ENCODE results near the gene CASP2. TPM values are rescaled to one million over a fixed set of nuclear protein-coding genes. Genes with fewer than 3 reads are reported as not detected.

The CASP2 gene
- total and polyA plus RNA-seq, 2 of the 8 experiments (the other 6 are each of a cell fraction or from before 2014, with no cell fraction given), result 23.7 to 35.3 TPM

DNA sequence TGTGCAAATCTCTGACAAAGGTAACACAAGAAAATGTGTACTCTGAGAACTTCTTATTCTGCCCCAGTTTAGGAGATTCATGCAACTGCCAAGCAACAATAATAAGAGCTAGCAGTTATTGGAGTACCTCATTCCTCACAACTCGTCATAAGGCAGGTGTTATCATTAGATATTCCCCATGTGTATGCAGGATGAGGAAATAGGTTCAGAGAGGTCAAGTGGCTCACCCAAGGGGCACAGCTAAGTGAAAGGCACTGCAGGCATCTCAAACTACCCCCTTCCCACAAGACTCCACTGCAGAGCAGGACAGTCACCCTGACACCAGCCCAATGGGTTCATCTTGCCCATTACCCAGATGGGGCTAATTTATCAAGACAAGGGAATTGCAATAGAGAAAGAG, 26.2 kb upstream of the CASP2 start:
- Histone ChIP-seq H2BK120ac (replicated peaks; ENCODE audit: low read depth, low read length) (no peak overlapping the region), H2AK5ac (ENCODE audit: low read depth, low read length) (no peak overlapping the region), H3K4me2 (ENCODE audit: insufficient read depth in 1 of 2, low read depth in 2 of 2, low read length in 2 of 2) (no peak overlapping the region), H3K56ac (replicated peaks; ENCODE audit: insufficient read length, low read depth, low read length) (no peak overlapping the region), H3K27me3 (replicated peaks in 1 of 4; ENCODE audit: control insufficient read depth in 3 of 4, extremely low read depth in 1 of 4, insufficient read depth in 3 of 4, low read length in 3 of 4) (peaks cover 0 to 3% (median 0%) of the 10 kb centered on the region in 4 experiments; a peak in 3 of 7 replicates), H2BK12ac (ENCODE audit: low read depth, low read length) (no peak overlapping the region), H3K14ac (ENCODE audit: insufficient read length) (no peak overlapping the region), H3K36me3 (ENCODE audit: control insufficient read depth in 2 of 4, insufficient read depth in 4 of 4, low read length in 3 of 4) (no peaks in the 10 kb centered on the region), H4K5ac (ENCODE audit: insufficient read length, low read depth, low read length) (no peak overlapping the region), H3K27ac (ENCODE audit: low read depth, low read length) (no peak overlapping the region), H2BK5ac (ENCODE audit: low read depth, low read length) (no peak overlapping the region), H3K9me3 (ENCODE audit: insufficient read depth in 2 of 2, low read depth in 1 of 2, low read length in 1 of 2) (no peaks in the 10 kb centered on the region), H2BK20ac (ENCODE audit: low read length) (no peak overlapping the region), H3K23me2 (ENCODE audit: low read depth, low read length) (peaks cover 2% of the 10 kb centered on the region; the same call in 1 of the 2 replicates), H3K23ac (ENCODE audit: insufficient read length) (no peak overlapping the region), H4K91ac (replicated peaks; ENCODE audit: insufficient read length, low read length) (no peak overlapping the region), H3K79me2 (ENCODE audit: control insufficient read depth in 1 of 2, insufficient read depth in 2 of 2, low read length in 2 of 2) (no peaks in the 10 kb centered on the region), H4K20me1 (replicated peaks in 1 of 2; ENCODE audit: control insufficient read depth in 1 of 2, insufficient read depth in 2 of 2, low read length in 2 of 2) (no peaks in the 10 kb centered on the region), H3K79me1 (ENCODE audit: low read depth, low read length) (no peaks in the 10 kb centered on the region), H3K4ac (replicated peaks; ENCODE audit: insufficient read length, low read depth, low read length) (no peak overlapping the region), H2BK15ac (ENCODE audit: low read length) (no peak overlapping the region), H4K8ac (ENCODE audit: extremely low read depth, insufficient read depth, low read length) (no peak overlapping the region), H3K9ac (replicated peaks in 1 of 4; ENCODE audit: extremely low read depth in 1 of 4, low read depth in 3 of 4, low read length in 3 of 4) (no peak overlapping the region), H3K4me1 (replicated peaks in 1 of 4; ENCODE audit: control insufficient read depth in 3 of 4, insufficient read depth in 4 of 4, low read length in 3 of 4) (peaks cover 0 to 4% (median 0%) of the 10 kb centered on the region in 4 experiments; a peak in 2 of 7 replicates), H3K18ac (ENCODE audit: extremely low read depth, low read length) (no peak overlapping the region), H3K4me3 (ENCODE audit: extremely low read depth in 1 of 4, insufficient read depth in 2 of 4, low read depth in 3 of 4, low read length in 4 of 4) (no peak overlapping the region), H2AFZ (ENCODE audit: low read length) (no peak overlapping the region)
- DNase-seq (ENCODE audit: low read depth in 1 of 2, low spot score in 2 of 2) (no peak), FAIRE-seq (no peak)
- ChIA-PET CTCF (ENCODE audit: partially characterized antibody) (interaction anchor here (1.7 to 3.5 kb wide), 2 partner anchors 22 to 44 kb away, joined by 6 to 20 read pairs; no protein-coding TSS in a partner anchor), POLR2A (ENCODE audit: partially characterized antibody) (no interaction called here)
- WGBS, 2 experiments (ENCODE audit: extremely low coverage in 1 of 2, insufficient coverage in 1 of 2, insufficient read length in 1 of 2, insufficient replicate concordance in 2 of 2, low coverage in 1 of 2, low lambda C conversion rate in 2 of 2, missing lambda C conversion rate in 1 of 2), result 86% methylated on average over 1 of the region's 1 CpG; no CpG with 5 or more reads in 1 of the 2 experiments

All from H1 (cell line).